GM19452 (cell line): Measurements from ENCODE around the gene CLDND1.

Experiments used
- ATAC-seq: cut with Tn5 transposase; IDR thresholded peaks from one replicate; pipeline ENCODE4 v1.9.1; 2021; ENCODE audit not compliant: unreplicated experiment

The CLDND1 gene

DNA sequence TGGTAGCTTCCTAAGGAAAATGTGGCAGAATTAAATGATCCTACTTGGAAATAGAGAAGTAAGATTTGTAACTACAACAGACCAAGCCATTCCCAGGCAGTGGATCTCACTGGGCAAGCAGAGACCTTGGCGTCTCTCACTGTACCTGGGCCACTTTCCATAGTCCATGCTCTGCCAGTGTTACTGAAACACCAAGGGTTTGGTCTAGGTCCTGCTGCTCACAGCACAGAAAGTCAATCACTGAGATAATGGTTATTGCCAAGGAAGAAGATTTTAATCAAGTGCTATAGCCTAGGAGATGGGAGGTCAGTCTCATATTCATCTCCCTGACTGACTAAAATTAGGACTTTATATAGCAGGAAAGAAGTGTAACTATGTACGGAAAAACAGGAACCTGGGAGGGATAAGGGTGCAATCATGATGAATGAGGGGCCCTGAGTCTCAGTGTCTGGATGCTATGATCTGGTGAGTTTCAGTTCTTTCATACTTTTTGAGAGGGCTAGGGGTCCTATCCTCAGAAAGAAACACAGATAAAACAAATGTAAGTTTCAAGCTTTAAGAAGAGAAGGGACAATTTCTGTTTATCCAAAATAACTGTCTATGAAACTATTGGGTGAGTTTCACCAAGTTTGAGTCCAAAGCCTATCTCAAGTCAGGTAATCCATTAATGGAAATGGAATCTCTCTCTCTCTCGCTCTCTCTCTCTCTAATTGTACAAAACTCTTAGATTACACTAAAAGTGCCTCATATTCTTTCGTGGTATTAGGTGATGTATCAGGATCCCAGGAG, 29.7 kb upstream of the CLDND1 start:
- no peak for ATAC-seq

DNA sequence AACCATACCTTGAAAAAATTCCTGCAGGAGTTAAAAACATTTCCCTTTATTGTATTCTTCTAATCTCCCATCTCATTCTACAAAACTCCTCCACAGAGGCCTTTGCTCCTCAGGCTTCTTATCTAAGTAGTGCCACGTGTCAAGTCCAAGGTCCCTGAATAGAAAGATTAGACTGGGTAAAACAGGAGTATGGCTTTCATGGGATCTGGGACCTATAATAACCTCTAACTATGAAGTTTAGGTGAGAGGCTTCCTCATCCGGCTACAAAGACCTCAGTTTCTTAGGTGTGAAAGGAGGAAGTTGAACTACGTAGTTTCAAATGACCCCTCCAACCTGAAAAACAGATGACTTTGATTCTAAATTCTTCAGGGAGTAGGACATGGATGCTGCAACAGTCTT, 29.1 kb upstream of the CLDND1 start:
- ATAC-seq, result no peak

DNA sequence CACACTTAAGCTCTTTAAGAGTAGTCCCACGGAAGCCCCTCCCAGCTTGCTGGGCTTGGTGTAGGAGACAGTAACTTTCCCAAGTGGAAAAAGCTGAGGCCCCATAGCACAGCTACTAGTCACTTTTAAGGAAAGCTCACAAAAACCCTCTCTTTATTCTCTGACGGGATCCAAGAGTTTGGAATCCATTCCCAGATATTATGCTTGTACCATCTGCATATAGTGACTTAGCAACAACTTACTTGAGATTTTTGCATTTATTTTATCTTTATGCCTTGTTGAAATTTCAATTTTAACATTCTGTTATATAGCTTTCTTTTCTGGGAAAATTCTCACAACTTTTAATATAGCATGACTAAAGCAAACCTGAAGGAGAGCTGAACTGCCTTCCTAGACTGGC, 28.5 kb upstream of the CLDND1 start:
- no peak for ATAC-seq

GRCh38 chr3:98550833-98551232, 28.1 kb upstream of the CLDND1 start:
- ATAC-seq, result no peak

DNA sequence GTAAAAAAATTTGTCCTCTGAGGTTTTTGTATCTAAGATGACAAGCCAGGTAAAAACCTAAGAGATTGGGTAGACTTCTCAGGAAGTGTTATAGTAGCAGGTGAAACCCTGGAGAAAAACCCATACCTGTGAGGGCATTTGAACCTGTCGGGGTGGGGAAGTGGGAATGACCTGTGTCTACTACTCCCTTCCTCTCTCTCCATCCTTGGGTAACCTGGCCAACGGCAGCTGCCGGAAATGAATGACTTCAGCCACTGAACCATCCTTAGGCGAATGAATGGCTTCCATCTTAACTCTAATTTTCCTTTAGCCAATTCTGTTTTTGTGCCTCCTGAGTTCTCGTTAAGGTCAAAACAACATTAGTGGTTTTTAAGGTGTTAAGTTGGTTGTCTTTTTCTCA, 25.8 kb upstream of the CLDND1 start:
- ATAC-seq, result no peak

GRCh38 chr3:98545940-98546339, 23.2 kb upstream of the CLDND1 start:
- peak; percentile 42 for ATAC-seq

GRCh38 chr3:98542623-98543022, 19.9 kb upstream of the CLDND1 start:
- no peak for ATAC-seq

DNA sequence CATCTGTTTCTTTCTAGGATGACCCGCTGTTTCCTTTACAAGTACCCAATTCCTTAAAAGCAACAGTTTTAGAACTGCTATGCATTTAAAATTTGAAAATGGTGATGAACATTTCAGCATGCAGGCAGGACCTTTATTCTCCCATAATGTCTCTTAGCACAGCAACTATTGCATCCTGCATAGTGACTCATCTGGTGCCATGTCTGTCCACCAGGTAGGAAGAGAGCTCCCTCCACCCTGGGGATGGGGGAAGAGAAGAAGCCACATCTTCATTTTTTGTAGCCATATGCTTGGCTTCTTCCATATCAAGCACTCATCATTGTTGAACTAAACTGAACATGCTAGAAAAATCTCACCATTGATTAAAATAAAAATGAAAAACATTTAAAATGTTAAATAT, 19.0 kb upstream of the CLDND1 start:
- no peak for ATAC-seq

DNA sequence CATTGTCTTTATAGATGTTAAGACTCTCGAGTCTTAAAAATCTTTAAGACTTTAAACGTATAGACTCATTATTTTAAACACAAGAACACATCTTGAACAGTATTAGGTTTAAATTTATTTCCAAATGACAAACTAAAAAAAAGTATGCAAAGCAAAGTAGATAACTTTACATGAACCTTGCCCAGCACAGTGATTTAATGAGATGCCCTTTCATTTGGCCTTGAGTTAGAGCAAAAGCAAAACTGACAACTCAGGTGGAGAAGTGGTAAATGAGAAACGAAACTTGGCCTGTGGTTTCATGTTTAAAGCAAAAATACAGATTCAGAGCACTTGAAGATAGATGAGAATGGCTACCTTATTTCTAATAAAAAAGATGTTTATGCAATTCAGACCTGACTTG, 17.6 kb upstream of the CLDND1 start:
- ATAC-seq, result peak; percentile 40

DNA sequence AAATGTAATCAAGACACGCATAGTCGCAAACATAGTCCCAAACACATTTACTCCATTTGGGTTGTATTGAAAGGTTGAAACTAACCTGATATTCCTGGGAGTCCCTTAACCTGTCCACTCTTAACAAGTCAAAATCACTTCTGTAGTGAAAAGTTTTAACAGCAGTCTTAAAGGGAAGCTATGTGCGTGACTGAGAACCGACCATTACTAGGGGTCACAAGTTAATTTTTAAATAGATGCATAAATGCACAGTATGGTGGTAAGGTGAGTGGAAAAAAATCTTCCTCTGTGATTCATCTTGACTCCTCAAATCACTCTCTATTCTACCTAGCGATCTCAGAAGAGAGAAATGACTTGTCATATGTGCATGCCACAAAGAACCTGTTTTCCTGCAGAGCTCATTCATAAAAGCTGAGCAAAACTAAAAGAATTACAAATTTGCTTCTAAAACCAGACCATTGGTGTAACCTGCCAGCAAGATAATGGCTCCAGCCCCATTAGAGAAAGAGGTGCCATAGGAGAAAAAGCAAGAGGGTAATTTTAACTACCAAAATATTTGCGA, 13.8 kb upstream of the CLDND1 start:
- ATAC-seq, result peak; percentile 72

DNA sequence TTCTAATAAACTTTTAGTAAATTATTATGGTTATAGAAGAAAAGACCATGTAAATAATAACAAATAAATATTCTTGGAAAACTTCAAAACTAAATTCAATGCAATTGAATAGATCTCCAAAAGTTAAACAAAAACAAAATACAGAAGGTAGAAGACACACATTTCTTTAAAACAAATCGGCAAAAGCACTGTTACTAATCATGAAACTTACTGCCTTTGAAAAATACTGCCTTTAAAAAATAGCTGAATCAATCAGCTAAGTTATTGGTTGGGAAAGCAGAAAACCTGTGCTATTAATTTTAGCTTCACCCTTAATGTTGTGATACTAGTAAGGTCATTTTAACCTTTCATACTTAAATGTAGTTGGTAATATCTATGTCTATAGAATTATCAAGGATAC, 12.0 kb upstream of the CLDND1 start:
- no peak for ATAC-seq

DNA sequence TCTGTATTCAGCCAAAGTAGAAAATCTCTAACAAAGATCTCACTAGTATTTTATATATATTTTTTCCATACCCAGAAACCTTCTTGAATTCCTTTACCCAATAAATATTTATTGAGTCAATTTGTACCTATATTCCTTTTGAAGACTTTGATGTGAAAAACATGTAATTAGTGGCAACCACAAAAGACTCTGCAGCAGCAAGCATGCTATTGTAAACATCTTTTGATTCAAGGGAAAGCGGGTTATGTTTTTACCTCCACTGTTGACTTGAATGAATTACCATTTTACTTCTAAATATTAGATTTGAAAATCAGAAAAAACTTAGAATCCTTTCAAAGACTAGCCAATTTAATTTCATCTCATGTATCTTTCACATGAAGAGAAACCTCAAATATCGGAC, 11.5 kb upstream of the CLDND1 start:
- ATAC-seq, result no peak

GRCh38 chr3:98532709-98533571, 10.2 kb upstream of the CLDND1 start:
- no peak for ATAC-seq

- ATAC-seq, result no peak
Observed at GRCh38 chr3:98532275-98532637, 9.6 kb upstream of the CLDND1 start.

DNA sequence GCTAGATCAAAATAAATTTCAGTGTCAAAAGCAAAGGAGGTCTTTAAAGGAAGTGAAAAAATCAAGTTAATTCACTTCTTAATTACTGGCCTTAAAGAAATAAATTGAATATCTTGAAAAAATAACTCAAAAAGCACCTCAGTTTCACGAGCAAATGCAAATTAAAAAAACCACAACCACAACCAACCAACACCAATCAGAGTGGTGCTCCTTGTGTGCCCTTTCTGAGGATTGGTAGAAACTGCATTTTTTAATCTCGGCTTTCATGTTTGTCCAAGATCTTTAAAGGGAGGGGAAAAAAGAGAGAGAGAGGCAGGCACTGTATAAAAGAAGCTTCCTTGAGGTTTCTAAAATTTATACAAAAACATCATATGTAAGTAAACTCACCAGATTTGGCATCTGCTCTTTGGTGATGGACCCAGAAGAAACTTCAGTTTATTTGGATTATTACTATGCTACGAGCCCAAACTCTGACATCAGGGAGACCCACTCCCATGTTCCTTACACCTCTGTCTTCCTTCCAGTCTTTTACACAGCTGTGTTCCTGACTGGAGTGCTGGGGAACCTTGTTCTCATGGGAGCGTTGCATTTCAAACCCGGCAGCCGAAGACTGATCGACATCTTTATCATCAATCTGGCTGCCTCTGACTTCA, 9.0 kb upstream of the CLDND1 start, which contains the start of gene GPR15:
GPR15 (plus strand) TSS at position 357 of the 653 bp plus-strand sequence; CDS start at position 413, 56 bp downstream.
- ATAC-seq, result peak; percentile 32

GRCh38 chr3:98530676-98531075, 8.0 kb upstream of the CLDND1 start:
- no peak for ATAC-seq

- ATAC-seq, result no peak
Observed at GRCh38 chr3:98529856-98530459, 7.3 kb upstream of the CLDND1 start.

DNA sequence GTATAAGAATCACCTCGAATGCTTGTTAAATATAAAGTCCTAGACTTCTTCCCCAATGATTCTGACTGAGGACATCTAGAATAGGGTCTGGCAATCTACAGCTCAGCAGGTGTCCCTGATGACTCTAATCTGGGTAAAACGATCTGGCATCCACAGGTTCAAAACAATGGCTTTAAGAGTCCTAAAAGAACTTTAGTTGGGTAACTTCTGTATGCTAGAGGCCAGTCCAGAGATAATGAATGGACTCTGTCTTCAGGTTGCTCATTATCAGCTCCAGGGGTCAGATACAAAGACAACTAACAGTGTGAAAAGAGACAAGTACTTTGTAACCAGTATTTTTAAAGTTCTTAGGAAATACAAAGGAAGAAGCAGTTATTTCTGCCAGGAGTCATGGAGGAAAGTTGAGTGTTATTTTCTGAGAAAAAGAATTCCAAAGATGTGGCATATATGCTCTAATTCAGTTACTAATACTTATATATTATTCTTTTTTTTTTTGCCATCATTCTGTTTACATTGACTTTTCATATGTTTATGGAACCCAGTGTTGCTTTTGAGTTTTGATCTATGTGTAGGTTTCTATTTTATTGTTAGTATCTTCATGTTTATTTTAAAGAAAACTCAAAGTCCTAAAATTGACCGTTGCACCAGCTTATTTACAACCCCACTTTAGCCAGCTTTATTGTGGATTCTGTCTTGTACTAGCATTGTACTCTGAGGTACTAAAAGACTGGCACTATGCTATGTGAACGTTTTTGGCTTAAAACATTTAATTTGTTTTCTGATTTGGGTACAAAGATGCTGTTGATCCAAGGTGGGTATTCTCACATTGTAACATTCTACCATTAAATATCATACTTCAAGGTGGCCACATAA, 6.0 kb upstream of the CLDND1 start:
- ATAC-seq, result no peak

DNA sequence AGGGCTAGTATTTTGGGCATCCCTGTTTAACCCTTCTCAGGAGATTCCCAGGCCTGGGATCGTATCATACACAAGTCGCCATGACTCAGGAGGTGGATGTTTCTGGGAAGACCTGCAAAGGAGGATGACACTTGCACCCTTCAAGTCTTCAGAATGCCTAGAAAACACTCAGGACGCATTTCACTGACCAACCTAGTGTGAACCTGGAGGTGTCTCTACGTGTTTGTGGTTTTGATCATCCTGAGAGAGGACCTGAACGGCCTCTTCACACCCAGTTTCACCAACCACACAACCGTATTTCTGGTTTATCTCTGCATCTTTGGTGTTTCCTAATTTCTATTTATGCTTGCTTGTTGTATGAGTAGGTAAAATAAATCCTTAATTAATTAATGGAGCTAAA, 2.8 kb upstream of the CLDND1 start:
- ATAC-seq, result no peak
